Measurements from ENCODE around the gene SMAP2.

The SMAP2 gene

DNA sequence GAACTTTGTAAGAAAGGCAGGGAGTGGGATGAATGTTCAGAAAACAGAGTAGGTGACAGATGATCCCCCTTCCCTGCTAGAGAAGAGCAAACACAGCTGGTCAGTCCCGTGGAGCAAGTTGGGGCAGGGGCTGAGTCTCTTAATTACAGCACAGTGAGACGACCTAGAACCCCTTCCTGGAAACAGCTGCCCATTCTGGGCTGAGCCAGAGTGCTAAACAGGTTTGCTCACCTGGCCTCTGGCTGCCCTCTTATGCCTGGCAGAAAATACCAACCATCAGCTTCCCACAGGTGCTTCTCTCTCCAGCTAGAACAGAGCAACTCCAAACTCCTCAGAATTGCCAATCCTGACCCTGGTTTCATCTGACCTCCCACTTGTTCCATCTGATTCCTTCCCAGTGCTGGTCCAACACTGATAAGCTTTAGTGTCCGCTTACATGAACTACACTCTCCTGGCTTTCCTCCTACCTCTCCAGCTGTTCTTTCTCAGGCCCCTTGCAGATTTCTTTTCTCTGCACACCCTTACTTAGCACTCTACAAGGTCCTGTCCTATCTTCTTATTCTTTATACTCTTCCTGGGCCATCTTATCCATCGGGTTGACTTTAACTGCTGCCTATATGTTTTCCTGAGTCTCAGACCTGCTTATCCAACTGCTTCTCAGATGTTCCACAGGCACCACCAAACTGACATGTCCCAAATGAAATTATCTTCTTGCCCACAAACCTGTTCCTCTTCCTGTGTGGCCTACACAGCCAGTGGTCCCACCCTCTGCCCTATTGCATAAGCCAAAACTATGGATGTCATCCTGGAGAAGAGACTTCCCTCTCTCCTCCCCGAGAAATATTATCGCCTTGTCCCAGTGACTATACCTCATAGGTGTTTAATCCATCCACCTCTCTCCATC is 33.9 kb upstream of the SMAP2 start:
- no peak for TF ChIP-seq POLR2AphosphoS5 (IDR thresholded peaks at IDR 0.05; ENCODE audit: low read depth, low read length)
- no peak for TF ChIP-seq FOXP2 (optimal IDR thresholded peaks at IDR 0.05; ENCODE audit: borderline replicate concordance, extremely low read depth, extremely low read length, insufficient read depth)
- no peak for TF ChIP-seq TAF1 (IDR thresholded peaks at IDR 0.05; ENCODE audit: borderline replicate concordance, insufficient read depth, low read length)
- no peak for TF ChIP-seq SIN3A (IDR thresholded peaks at IDR 0.05; ENCODE audit: borderline replicate concordance, insufficient read depth, low read length)
- TF ChIP-seq REST (IDR thresholded peaks at IDR 0.05; ENCODE audit: insufficient read depth in 1 of 2, low read depth in 2 of 2, low read length in 2 of 2) = no peak

DNA sequence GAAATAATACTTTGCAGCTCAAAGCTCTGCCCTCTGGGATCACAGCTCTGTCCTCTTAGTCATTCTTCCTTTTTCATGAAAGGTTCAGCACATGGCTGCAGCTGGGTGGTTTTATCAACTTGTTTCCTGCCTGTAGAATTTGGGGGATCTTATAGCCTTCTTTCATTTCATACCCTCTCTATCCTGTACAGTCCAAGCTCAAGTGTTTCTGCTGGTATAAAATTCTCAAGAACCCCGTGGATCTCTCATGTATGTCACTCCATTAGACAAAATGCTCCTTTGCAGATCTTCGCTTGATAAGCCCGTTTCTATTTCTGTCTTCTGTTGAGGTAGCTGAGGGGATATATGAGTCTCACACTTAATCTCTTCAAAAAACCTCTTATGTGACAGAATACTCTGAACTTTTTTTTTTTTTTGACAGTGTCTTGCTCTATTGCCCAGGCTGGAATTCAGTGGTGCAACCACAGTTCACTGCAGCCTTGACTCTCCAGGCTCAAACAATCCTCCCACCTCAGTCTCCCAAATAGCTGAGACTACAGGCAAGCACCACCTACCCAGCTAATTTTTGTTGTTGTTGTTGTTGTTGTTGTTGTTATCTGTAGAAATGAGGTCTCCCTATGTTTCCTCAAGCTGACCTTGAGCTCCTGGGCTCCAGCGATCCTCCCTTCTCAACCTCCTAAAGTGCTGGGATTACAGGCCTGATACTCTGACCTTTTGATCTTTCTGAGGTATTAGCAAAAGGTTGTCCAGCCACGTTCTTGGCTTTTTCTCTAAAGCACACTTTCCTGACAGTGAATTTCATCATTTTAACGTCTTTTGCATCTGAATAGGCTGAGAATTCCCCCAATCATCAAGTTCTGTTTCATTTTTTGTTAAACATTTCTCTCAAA is 31.8 kb upstream of the SMAP2 start:
- TF ChIP-seq SIN3A (IDR thresholded peaks at IDR 0.05; ENCODE audit: borderline replicate concordance, insufficient read depth, low read length) (no peak), POLR2AphosphoS5 (IDR thresholded peaks at IDR 0.05; ENCODE audit: low read depth, low read length) (no peak)

DNA sequence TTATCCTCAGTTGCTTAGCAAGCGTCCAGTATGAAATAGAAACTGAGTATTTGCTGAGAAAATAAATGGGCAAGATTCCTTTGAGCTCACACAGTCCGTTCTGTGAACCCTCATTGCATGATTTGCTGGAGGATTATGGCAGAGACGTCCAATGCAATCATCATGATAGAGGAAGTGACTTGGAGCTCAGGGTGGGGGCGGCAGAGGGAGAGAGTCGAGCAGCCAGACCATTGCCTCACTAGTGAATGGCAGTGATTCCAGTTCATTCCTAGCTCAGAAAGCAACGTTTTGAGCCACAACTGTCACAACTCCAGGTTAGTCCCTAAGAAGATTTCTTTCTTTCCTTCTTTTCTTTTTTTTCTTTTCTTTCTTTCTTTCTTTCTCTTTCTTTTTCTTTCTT is 28.9 kb upstream of the SMAP2 start:
- TF ChIP-seq FOXP2 (optimal IDR thresholded peaks at IDR 0.05; ENCODE audit: borderline replicate concordance, extremely low read depth, extremely low read length, insufficient read depth) = no peak
- TF ChIP-seq REST (IDR thresholded peaks at IDR 0.05; ENCODE audit: insufficient read depth in 1 of 2, low read depth in 2 of 2, low read length in 2 of 2) = no peak
- no peak for TF ChIP-seq TAF1 (IDR thresholded peaks at IDR 0.05; ENCODE audit: borderline replicate concordance, insufficient read depth, low read length)
- TF ChIP-seq SIN3A (IDR thresholded peaks at IDR 0.05; ENCODE audit: borderline replicate concordance, insufficient read depth, low read length) = no peak
- TF ChIP-seq POLR2AphosphoS5 (IDR thresholded peaks at IDR 0.05; ENCODE audit: low read depth, low read length) = no peak

DNA sequence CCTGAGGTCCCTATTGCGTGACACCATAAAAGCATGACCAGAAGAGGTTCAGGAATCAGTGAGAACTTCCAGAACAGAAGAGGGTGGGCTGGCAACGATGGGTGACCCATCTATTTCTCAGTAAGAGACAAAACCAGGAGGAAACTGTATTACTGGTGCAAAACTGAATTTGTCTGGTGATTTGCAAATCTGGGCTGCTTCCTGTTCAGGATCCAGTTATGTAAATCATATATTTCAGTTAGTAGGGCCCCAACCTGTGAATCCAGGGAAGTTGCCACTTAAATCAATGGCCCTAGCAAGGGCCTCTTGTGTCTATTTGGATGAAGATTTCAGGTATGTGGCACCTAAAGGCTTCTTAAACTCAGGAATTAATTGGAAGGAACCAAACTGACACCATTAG is 23.1 kb upstream of the SMAP2 start:
- TF ChIP-seq POLR2AphosphoS5 (IDR thresholded peaks at IDR 0.05; ENCODE audit: low read depth, low read length) (no peak), FOXP2 (optimal IDR thresholded peaks at IDR 0.05; ENCODE audit: borderline replicate concordance, extremely low read depth, extremely low read length, insufficient read depth) (no peak), REST (IDR thresholded peaks at IDR 0.05; ENCODE audit: insufficient read depth in 1 of 2, low read depth in 2 of 2, low read length in 2 of 2) (no peak), SIN3A (IDR thresholded peaks at IDR 0.05; ENCODE audit: borderline replicate concordance, insufficient read depth, low read length) (no peak), TAF1 (IDR thresholded peaks at IDR 0.05; ENCODE audit: borderline replicate concordance, insufficient read depth, low read length) (no peak)

GRCh38 chr1:40351124-40351523 is 22.4 kb upstream of the SMAP2 start:
- no peak for TF ChIP-seq TAF1 (IDR thresholded peaks at IDR 0.05; ENCODE audit: borderline replicate concordance, insufficient read depth, low read length)
- no peak for TF ChIP-seq FOXP2 (optimal IDR thresholded peaks at IDR 0.05; ENCODE audit: borderline replicate concordance, extremely low read depth, extremely low read length, insufficient read depth)
- no peak for TF ChIP-seq SIN3A (IDR thresholded peaks at IDR 0.05; ENCODE audit: borderline replicate concordance, insufficient read depth, low read length)
- no peak for TF ChIP-seq POLR2AphosphoS5 (IDR thresholded peaks at IDR 0.05; ENCODE audit: low read depth, low read length)
- TF ChIP-seq REST (IDR thresholded peaks at IDR 0.05; ENCODE audit: insufficient read depth in 1 of 2, low read depth in 2 of 2, low read length in 2 of 2) = no peak

Data from PFSK-1 (cell line).